HG03457 (cell line): ENCODE measurements around the gene PLB1.
"Not testable (repeated sequence)": the region's sequence is repeated elsewhere in the genome, so short reads cannot be mapped to it uniquely, and the experiment has no call there.

Source experiments
- ATAC-seq: cut with Tn5 transposase; IDR thresholded peaks from one replicate; pipeline ENCODE4 v1.9.1; 2021; ENCODE audit warnings: moderate number of reproducible peaks; ENCODE audit not compliant: unreplicated experiment

PLB1 gene

DNA sequence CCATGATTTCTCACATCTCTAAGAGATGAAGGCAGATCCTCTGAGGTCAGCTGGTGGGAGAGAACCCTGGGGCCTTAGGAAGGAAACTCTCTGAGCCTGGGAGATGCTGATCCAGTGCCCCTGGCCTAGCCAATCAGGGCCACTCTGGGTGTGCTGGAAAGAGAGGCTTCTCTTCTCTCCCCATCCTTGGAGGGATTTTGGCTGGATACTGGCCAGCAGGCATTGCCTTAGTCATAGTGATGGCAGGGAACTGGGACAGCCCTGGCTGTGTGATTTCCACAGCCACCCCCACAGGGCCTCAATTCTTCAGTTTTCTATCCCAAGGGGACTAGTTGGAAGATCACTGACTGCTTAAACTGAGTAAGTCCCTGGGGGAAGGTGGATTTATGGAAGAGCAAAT lies 26.6 kb upstream of the PLB1 start:
- ATAC-seq, result no peak

DNA sequence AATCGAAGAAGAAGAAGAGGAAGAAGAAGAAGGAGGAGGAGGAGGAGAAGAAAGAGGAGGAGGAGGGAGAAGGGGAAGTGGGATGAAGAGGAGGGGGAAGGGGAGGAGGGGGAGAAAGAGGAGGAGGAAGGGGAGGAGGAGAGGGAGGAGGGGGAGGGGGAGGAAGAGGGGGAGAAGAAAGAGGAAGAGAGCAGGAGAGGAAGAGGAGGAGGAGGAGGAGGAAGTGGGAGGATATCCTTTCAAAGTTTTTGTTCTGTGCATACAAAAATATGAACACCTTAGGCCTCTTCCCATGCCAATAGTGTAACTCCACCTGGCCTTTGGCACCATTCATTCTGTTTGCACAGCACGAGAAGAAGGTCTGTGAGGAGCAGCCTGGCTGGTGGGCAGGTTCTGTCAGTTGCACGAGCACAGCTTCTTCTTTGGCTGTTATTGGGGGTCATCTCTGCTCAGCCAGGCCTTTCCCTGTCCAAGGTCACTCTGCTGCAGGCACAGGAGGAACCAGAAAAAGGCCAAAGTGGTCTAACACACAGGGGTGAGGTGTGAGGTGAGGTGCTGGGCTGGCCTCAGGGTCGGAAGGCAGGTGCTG lies 25.8 kb upstream of the PLB1 start:
- no peak for ATAC-seq

DNA sequence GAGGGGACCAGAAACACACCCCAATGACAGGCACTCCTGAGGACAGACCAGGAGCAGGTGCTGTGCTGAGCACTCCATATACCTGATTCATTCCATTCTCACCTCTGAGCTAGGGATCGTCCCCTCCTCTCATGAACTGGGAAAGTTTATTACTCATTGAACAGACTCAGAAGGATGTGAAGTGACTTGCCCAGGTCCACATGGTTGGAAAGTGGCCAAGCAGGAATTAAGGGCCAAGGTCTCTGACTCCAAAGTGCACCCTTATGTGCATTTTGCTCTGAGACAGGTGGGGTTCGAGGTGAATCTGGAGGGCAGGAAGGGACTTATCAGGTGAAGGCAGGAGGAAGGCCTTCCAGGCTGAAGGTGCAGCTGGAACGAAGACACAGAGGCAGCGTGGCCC lies 25.1 kb upstream of the PLB1 start:
- ATAC-seq, result no peak

DNA sequence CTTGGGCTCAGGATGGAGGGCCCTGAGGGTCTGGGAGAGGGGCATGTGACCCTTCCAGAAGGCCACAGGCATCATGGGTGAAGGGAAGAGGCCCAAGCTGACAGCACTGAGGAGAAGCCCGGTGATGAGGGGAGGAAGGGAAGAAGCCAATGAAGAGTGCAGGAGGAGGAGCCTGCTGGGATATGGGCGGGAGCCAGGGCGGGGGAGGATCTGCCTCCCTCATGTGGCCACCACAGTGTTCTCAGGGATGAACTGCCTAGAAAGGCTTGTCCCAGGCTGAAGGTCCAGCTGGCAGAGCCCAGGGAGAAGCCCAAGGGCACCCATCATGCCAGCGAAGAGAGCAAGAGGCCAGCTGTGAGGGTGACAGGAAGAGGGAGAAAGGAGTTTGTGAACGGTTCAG lies 24.6 kb upstream of the PLB1 start:
- ATAC-seq, result no peak

DNA sequence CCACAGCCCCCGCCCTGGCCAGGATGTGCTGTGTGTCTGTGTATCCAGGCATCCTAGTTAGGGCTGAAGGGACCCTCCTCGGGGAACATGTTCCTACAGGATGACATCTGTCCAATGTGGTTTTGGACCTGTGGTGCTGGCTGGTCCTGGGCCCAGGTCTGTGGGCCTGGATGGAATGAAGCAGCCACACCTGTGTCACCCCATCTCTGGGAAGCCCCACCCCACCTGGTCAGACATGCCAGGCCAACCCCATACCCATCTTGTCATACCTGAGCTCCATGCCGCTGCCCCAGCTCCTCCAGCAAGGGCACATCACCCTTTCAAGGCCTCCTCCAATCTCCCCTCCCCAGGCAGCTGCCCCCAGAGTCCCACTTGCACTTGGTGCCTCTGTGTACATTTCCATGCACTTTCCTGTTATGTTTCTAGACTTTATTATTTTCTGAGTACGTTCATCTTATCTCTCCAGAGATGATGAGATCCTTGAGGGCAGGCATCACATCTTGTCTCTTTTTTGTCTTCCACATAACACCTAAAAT lies 24.1 kb upstream of the PLB1 start:
- ATAC-seq, result no peak

DNA sequence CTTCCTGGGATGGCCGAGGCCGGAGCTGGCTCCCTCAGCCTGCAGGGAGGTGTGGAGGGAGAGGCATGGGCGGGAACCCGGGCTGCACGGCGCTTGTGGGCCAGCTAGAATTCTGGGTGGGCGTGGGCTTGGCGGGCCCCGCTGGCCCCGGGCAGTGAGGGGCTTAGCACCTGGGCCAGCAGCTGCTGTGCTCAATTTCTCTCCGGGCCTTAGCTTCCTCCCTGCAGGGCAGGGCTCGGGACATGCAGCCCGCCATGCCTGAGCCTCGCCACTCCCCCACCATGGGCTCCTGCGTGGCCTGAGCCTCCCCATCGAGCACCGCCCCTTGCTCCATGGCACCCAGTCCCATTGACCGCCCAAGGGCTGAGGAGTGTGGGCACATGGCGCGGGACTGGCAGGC lies 23.2 kb upstream of the PLB1 start:
- not testable (repeated sequence) for ATAC-seq

DNA sequence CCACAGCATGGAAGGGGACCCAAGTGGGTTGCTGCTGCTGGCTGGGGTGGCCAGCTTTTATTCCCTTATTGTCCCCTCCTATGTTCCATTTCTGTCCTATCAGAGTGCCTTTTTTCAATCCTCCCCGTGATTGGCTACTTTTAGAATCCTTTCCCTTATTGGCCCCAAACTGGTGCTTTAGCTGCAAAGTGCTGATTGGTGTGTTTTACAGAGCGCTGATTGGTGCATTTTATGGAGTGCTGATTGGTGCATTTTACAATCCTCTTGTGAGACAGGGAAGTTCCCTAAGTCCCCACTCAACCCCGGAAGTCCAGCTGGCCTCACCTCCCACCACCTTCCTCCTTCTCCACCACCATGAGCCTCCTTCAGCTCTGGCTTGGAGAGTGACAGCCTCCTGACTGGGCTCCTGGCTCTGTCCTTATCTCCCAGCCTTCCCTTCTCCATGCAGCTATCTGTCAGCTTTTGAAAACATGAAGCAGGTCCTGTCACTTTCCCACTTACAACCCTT lies 20.7 kb upstream of the PLB1 start:
- no peak for ATAC-seq

DNA sequence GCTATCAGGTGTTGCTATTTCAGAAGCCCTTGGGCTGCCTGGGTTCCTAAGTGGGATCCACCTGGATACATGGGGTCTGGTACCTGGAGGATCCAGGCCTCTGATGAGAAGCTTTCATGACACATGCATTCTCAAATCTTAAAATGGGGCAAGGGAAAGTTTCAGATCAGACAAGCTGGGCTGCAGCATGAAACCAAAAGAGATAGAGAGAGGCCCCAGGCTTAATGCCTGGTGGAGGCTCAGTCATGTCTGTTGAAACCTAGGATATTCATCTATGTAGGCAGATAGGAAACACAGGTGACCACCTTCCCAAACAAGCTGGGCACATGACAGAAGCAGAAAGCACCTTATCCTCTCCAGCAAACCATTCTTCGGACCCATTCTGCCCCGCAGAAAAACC lies 18.8 kb upstream of the PLB1 start:
- ATAC-seq, result no peak

DNA sequence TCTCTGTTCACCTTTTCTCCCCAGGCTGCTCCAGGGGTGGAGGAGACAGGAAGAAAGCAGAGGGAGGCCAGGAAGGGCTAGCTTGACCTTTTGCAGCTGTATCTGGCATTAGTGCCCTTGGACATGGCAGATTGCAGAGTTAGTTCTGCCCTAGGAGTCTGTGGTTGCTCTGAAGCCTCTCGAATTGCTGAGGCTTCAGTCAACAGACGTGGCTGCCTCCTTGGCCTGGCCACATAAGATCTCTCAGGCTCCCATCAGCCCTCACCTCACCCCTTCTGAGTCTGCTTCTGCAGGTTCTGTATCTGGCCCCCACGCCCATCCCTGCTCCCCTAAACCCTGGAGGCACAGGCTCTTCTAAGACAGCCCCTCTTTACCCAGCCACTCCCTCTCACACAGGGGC lies 18.2 kb upstream of the PLB1 start:
- no peak for ATAC-seq

DNA sequence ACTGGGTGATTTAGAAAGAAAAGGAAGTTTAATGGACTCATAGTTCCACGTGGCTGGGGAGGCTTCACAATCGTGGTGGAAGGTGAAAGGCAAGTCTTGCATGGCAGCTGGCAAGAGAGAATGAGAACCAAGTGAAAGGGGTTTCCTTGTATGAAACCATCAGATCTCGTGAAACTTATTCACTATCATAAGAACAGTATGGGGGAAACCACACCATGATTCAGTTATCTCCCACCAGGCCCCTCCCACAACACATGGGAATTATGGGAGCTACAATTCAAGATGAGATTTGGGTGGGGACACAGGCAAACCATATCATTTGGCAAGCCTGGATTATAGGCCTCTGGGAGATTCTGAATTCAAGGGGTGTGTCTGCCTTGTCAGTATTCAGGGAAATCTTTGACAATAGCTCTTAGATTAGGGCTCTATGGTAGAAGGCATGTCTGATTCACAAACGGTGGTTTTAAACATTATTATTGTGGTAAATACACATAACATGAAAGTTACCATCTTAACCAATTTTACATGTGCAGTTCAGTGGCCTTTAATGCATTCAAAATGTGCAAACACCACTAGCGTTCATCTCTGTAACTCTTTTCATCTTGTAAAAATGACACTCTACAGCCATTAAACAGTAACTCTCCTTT lies 15.3 kb upstream of the PLB1 start:
- no peak for ATAC-seq

DNA sequence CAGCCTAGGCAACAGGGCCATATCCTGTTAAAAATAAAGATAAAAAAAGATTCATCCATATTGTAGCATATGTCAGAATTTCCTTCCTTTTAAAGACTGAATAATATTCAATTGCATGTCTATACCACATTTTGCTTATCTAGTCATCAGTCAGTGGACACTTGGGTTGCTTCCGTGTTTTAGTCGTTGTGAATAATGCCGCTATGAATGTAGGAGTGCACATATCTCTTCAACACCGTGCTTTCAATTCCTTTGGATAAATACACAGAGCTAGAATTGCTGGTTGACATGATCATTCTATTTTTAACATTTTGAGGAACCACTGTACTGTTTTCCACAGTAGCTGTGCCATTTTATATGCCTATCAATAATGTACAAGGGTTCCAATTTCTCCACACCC lies 14.0 kb upstream of the PLB1 start:
- ATAC-seq, result no peak

DNA sequence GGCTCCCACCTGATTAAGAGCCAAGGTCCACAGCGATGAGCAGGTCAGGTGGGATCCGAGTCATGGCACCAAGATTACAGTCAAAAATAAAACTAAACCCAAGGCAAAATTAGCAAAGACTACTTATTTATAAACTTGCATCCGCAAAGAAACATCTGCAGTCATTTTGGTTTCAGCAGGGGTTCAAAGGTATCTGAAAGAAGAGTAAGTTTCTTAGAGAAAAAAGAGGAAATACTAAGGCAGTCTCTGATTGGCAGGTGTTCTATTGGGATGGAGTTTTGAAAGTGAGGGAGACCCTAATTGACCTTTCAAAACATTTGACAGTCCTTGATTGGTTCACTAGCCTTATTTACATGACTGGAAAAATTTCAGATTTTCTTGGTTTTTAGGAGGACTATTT lies 11.0 kb upstream of the PLB1 start:
- no peak for ATAC-seq

DNA sequence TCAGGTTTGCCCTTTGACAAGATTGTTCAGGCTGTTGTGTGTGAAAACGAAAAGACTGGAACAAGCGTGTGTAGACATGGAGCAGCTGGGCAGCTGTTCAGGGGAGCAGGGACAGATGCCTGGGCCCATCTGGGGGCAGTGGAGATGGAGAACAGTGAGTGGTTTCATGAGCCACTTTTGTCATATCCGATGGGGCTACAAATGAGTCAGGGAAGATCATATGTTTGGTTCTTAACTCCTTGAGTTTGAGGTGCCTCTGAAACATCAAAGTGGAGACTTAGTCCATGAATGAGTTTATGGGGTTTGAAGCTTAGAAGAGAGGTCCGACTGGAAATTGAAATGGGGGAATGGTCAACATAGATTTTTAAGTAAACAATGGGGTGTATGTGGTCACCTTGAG lies 9.3 kb upstream of the PLB1 start:
- no peak for ATAC-seq

DNA sequence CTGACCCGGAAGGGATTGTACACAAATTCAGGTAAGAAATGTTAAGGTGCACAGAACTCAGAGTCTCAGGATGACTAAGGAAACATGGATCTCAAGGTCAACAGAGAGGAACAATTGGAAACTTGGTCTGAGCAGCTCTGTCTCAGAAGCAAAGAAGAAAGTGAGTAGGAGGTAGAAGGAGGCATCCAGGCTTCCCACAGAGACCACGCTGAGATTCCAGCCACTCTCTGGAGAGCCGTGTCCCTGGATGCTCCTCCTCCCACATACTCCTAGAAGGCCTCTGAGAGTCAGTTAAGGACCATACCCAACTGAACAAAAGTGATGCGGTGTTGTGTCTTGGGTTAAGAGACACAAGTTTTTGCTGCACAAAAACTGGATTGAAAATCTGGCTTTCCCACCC lies 8.6 kb upstream of the PLB1 start:
- ATAC-seq, result no peak

DNA sequence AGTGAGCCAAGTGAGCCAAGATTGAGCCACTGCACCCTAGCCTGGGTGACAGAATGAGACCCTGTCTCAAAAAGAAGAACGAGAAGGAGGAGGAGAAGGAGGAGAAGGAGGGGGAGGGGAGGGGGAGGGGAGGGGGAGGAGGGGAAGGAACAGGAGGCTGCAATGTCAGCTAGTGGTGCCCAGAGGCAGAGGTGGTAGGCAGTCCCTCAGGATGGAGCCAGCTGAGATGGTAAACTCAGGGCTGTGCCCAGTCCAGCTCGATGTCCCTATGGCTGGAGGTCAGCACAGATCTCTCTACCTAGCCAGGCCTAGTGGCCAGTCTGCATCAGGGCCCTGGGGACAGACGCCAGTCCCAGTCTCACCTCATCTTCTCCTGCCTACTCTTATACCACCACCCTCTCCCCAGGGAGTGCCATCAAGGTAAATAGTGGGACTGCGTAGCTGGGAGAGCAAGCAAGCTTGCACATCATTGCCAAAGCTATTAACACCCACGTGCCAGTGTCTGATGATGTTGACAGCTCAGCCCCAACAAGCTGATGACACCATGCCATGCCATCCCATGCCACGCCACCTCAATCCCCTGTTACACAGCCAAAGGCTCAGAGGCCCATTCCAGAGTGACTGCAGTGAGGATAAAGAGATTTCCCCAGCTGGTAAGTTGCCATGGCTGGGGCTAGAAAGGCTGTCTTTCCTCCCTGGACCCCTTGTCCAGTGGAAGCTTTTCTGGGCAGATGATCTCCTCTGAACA lies 7.6 kb upstream of the PLB1 start:
- no peak for ATAC-seq

DNA sequence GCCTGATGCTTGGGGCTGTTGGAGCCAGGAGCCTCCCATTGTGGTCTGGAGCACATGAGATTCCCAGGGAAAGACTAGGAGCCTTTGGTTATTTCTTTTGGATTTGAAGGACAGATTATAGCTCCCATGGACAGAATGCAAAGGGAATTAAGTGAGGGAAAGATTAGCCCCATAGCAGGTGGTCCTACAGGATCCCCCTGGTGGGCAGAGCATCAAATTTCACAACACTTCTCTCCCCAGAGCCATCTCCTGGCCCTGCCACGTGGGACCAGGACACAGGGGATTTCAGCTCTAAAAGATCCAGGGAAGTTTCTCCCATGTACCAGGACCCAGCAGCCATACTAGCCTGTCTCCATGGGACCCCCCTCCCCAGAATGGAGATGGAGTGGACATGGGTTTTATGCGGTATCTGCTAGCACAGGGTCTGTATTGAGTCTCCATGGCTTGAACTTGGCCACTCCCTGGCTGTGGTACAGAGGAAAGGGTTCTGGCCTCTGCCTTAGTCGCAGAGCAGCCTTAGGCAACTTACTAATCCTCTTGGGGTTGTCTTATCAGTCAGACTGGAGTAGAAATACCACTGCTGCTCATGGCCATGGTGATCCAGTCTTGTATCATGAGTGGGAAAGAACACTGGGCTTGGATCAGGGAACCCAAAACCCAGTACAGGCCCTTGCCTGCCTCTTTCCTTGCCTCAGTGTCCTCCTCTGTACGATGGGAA lies 6.8 kb upstream of the PLB1 start:
- ATAC-seq, result no peak

DNA sequence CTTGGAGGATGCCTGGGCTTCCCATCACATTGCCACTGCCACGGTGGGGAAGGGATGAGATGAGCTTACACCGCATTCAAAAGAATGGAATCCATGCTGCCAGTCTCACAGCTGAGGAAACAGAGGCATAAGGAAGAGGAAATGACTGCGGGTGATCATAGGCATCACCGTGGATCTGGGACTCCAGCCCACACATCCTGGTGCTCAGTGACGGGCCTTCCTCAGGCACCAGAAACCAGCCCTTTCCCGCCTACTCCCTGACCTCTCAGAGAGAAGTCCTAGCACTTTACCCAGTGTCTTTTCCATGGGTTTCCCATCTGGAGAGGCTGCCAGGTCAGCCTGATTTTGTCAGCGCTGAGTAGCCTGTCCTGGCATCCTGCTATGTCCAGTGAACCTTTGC lies 5.3 kb upstream of the PLB1 start:
- ATAC-seq, result no peak

DNA sequence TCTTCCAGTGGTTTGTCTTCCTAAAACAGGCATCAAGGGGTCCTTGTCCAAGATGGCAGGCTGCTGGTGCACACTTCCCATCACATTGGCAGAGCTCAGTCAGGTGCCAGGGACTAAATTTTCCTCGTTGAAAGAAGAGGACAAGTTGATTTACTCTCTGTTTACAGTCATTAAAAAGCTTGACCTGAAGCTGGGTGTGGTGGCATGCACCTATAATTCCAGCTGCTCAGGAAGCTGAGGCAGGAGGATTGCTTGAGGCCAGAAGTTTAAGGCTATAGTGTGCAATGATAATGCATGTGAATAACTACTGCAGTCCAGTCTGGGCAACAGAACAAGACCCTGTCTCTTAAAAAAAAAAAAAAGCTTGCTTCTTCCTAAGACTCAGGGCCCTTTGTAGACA lies 3.6 kb upstream of the PLB1 start:
- no peak for ATAC-seq

DNA sequence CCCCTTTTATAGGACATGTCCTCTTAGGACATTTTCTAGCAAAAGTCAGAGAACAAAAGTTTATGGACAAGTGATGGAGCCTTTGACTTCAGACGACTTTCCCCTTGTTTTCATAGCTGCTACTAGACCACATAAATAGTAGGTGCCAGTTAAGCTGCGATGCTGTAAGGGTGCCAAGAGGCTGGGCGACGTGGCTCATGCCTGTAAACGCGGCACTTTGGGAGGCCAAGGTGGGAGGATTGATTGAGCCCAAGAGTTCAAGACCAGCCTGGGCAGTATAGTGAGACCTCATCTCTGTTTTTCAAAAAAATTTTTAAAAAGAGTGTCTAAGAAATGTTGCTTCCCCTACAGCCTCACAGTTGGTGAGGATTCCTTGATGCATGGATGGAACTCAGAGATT lies 2.2 kb upstream of the PLB1 start:
- no peak for ATAC-seq

DNA sequence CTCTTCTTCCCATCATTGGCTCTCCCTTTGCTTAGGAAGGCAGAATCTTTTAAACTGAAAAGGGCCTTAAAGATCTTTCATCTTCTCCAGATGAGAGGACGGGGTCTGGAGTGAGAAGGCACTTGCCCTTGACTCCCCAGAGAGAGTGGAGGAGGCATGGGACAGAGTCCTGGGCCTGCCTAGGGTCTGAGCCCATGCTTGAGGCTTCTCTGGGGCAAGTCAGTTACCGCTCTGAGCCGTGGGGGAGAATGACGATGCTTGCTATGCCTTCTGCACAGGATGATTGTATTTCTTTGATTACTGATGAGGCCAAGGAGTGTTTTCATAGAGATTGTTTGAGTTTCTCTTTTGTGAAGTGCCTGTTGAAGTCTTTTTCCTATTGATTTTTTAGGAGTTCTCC lies 921 bp downstream of the PLB1 start:
- no peak for ATAC-seq

DNA sequence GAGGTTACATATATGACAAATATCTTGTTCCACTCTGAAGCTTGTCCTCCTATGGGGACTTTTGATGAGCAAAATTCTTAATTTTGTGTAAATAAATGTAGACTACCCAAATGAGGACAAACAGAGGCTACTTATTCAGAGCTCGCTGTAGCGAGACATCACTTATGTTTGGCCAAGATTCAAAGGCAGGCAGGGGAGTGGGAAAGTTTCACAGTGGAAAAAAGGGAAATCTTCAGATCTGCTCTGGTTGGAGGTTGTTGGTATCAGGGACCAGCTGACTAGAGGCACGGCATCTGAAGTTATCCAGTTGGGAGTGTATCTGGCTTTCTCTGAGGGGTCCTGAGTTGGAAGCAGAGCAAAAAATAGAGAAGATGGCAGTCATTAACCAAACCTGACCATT lies 1.3 kb downstream of the PLB1 start:
- ATAC-seq, result no peak
